Measurements from ENCODE around the gene TMEM132D. TPM values are rescaled to one million over a fixed set of nuclear protein-coding genes. Genes with fewer than 3 reads are reported as not detected.

TMEM132D gene
- total and polyA plus RNA-seq, 2 experiments from 2014 or later: 2.0 to 2.4 TPM

DNA sequence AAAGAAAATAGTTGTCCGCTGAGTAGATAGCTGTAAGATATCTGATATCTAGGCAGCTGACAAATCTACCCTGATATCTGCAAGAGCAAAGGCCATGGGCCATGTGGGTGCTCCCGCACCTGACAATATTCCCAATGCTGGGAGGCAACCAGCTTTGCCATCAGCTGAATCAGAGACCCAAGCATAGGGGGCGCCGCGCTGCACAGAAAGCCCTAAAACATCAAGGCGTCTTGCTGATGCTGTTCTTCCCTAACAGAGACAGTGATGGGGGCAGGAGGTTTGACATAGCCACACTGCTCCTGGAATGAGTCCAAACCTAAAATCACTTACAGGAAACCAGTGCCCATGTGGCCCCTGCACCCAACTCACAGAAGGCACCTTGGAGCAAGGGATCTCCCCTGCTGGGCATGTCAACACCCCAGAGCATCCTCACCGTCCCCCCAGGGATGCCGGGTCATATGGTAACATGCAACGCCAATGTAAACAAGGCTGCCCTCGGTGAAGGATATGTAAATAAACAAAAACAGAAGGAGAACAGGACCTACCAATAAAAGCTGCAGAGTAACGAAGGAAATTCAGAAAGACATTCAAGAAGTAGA is 199.5 kb downstream of the TMEM132D start:
- no peaks in the 10 kb centered on the region for H3K36me3 ChIP-seq (replicated peaks; ENCODE audit: insufficient read depth, low read depth)
- no peak overlapping the region for H2AFZ ChIP-seq
- H3K4me3 ChIP-seq: no peak overlapping the region
- DNase-seq (ENCODE audit: low spot score): no peak
- H3K4me2 ChIP-seq: no peak overlapping the region
- no peaks in the 10 kb centered on the region for H3K79me2 ChIP-seq
- no peaks in the 10 kb centered on the region for H3K27me3 ChIP-seq
- H4K20me1 ChIP-seq (ENCODE audit: insufficient read depth, poor library complexity, severe bottlenecking): no peaks in the 10 kb centered on the region
- TF ChIP-seq, protein P1, sequence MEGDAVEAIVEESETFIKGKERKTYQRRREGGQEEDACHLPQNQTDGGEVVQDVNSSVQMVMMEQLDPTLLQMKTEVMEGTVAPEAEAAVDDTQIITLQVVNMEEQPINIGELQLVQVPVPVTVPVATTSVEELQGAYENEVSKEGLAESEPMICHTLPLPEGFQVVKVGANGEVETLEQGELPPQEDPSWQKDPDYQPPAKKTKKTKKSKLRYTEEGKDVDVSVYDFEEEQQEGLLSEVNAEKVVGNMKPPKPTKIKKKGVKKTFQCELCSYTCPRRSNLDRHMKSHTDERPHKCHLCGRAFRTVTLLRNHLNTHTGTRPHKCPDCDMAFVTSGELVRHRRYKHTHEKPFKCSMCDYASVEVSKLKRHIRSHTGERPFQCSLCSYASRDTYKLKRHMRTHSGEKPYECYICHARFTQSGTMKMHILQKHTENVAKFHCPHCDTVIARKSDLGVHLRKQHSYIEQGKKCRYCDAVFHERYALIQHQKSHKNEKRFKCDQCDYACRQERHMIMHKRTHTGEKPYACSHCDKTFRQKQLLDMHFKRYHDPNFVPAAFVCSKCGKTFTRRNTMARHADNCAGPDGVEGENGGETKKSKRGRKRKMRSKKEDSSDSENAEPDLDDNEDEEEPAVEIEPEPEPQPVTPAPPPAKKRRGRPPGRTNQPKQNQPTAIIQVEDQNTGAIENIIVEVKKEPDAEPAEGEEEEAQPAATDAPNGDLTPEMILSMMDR (IDR thresholded peaks at IDR 0.05; ENCODE audit: poor library complexity): no peak
- TF ChIP-seq EZH2 (IDR thresholded peaks at IDR 0.05; ENCODE audit: borderline replicate concordance) (no peak), EZH2phosphoT487 (IDR thresholded peaks at IDR 0.05; ENCODE audit: low read depth, severe bottlenecking, unreplicated experiment) (no peak)
- no peaks in the 10 kb centered on the region for H3K9me2 ChIP-seq (replicated peaks; ENCODE audit: insufficient read depth)
- H3K9me3 ChIP-seq (ENCODE audit: low read depth): no peaks in the 10 kb centered on the region
- H3K27ac ChIP-seq: no peak overlapping the region
- WGBS (ENCODE audit: low lambda C conversion rate, missing lambda C conversion rate): 77% methylated on average over 11 of the region's 11 CpGs
- H3K4me1 ChIP-seq (ENCODE audit: insufficient read depth): no peaks in the 10 kb centered on the region

DNA sequence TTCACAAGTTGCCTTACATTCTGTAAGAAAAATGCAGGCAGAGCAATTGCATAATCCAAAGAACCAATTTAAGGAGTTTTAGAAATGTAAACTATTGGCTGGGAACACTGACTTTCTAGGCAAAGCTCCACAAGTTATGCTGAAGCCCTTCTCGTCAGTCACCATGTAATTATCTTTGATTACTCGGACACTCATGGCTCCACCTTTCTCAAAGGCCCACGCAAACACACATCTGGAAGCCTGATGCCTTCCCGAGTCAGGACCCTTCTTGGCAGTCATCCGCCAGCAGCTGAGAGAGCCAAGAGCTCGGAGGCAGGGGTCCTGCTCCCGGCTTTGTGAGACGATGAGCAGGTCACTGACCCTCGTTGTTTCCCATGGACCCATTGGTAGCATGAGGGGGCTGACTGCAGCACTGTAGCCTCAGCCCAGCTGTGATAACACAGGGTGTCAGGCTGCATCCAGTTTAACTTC is 202.2 kb downstream of the TMEM132D start:
- Histone ChIP-seq H3K79me2 (no peaks in the 10 kb centered on the region), H3K4me3 (no peak overlapping the region), H3K4me2 (no peak overlapping the region), H4K20me1 (ENCODE audit: insufficient read depth, poor library complexity, severe bottlenecking) (no peaks in the 10 kb centered on the region), H3K36me3 (replicated peaks; ENCODE audit: insufficient read depth, low read depth) (no peaks in the 10 kb centered on the region), H3K9me3 (ENCODE audit: low read depth) (no peaks in the 10 kb centered on the region), H2AFZ (no peak overlapping the region), H3K9me2 (replicated peaks; ENCODE audit: insufficient read depth) (no peaks in the 10 kb centered on the region), H3K27me3 (no peaks in the 10 kb centered on the region), H3K27ac (no peak overlapping the region), H3K4me1 (ENCODE audit: insufficient read depth) (no peaks in the 10 kb centered on the region)
- 74% methylated on average over 9 of the region's 9 CpGs for WGBS (ENCODE audit: low lambda C conversion rate, missing lambda C conversion rate)
- TF ChIP-seq, protein P1 (IDR thresholded peaks at IDR 0.05; ENCODE audit: poor library complexity): no peak
- TF ChIP-seq EZH2phosphoT487 (IDR thresholded peaks at IDR 0.05; ENCODE audit: low read depth, severe bottlenecking, unreplicated experiment): no peak
- TF ChIP-seq EZH2 (IDR thresholded peaks at IDR 0.05; ENCODE audit: borderline replicate concordance): no peak
- no peak for DNase-seq (ENCODE audit: low spot score)

DNA sequence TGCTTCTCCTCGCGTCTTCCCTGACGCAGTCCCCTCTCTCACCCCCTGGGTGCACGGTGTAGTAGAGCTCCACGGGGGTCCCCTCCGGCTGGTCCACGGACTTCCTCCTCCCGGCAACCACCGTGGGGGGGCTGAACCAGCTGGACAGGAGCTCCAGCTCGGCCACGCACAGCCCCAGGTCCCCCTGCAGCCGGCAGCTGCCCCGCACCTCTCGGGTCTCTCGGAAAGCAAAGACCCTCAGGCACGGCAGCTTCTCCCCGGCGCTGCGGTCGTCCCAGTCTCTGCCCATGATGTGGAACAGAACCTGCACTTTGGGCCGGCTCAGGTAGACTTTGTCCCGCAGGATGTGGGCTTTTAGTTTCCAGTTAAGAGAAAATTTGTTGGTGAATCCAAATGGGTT is 203.8 kb downstream of the TMEM132D start:
- Histone ChIP-seq H3K4me1 (ENCODE audit: insufficient read depth) (no peaks in the 10 kb centered on the region), H3K9me2 (replicated peaks; ENCODE audit: insufficient read depth) (no peaks in the 10 kb centered on the region), H3K27ac (no peak overlapping the region), H3K9me3 (ENCODE audit: low read depth) (no peaks in the 10 kb centered on the region), H3K79me2 (no peaks in the 10 kb centered on the region), H3K36me3 (replicated peaks; ENCODE audit: insufficient read depth, low read depth) (no peaks in the 10 kb centered on the region), H2AFZ (no peak overlapping the region), H3K27me3 (no peaks in the 10 kb centered on the region), H3K4me2 (no peak overlapping the region), H4K20me1 (ENCODE audit: insufficient read depth, poor library complexity, severe bottlenecking) (no peaks in the 10 kb centered on the region), H3K4me3 (no peak overlapping the region)
- DNase-seq (ENCODE audit: low spot score): no peak
- 99% methylated on average over 20 of the region's 22 CpGs for WGBS (ENCODE audit: low lambda C conversion rate, missing lambda C conversion rate)
- TF ChIP-seq, protein P1 (IDR thresholded peaks at IDR 0.05; ENCODE audit: poor library complexity): no peak
- TF ChIP-seq EZH2phosphoT487 (IDR thresholded peaks at IDR 0.05; ENCODE audit: low read depth, severe bottlenecking, unreplicated experiment) (no peak), EZH2 (IDR thresholded peaks at IDR 0.05; ENCODE audit: borderline replicate concordance) (no peak)
